Inflammatory macrophage (primary cell): ENCODE results near the gene DOK7.
A peak's percentile ranks its signal among the peaks of the same experiment; 100 is the strongest.

ENCODE experiments used
- DNase-seq, 2 donors: peaks; one replicate each; pipeline ENCODE4 v3.0.0-alpha.2; 2020 to 2022

Gene DOK7

GRCh38 chr4:3475713-3476260, 12.7 kb downstream of the DOK7 start:
- DNase-seq, result no peak

DNA sequence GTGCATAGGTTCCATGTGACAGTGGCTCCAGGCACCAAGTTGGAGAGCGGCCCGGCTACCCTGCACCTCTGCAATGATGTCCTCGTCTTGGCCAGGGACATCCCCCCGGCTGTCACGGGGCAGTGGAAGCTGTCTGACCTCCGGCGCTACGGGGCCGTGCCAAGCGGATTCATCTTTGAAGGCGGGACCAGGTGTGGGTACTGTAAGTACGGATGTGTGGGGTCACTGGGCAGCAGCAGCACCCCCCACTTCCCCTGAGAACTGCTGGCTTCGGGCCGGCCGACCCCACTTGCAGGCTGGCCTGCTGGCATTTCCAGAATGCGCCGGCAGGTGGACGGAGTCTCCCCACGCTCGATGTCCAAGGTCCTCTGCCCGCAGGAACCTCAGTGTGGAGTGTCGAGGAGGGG, 13.2 kb downstream of the DOK7 start:
- no peak for DNase-seq

DNA sequence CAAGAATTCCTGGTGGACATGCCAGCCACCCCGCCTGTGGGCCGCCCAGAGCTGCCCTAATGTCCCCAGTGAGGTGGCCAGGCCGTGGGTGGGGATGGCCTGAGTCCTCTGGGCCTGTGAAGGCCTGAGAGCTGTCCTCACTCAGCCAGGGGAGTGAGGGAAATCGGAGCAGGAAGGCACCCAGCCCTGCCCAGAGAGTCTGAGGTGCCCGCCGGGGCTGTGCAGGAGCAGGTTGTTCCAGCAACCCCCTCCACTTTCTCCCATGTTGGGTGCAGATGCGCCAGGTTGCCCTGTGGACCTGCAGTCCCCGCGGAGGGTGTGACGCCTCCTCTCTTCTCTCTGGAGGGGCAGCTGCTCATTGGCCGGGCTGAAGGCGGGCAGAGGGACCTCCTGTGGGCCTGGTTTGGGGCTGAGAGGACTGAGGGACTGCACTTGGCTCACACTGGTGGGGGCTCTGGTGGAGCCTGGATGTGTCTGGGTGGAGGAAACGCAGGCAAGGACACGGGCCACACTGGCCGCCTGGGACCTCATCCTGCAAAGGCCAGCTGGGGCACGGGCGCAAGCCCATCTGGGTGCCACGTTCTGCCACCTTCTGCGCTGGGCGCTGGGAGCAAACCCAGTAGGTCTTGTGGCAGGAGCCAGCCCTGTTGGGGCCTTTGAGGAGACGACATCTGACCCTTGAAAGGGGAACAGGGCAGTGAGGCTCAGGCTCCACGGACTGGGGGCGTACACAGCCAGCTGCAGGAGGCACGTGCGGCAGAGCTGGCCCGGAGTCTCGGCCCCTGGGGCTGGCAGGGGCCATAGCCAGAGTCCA, 14.0 kb downstream of the DOK7 start:
- no peak for DNase-seq

DNA sequence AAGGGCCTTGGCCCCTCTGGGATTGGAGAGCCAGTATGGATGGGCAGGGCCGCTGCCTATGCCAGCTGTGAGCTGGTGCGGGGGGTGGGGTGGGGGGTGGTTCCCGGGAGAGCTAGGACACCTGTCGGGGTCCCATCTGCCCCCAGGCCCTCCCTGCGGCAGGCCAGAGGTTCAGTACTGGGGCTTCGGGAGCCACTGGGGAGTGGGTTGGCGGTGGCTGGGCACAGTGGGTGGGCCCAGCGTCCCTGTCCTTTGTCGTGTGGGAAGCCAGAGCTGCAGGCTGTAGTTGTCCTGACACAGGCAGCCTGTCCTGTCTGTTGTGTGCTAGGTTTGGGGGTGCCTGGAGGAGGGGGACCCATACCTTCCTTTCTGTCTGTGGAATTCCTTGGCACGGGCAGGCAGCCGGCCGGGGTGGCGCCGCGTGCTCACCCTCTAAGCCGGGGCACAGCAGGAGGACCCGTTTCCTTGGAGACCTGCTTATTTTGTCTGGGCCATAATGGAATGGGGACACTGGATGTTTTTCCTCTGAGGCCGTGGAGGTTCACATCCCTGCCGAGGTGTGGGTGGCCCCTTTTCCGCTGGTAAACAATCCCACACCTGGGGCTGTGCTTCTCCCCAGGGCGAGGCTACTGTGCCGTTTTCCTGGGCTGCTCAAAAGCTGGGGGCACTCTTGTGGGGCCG, 14.8 kb downstream of the DOK7 start:
- no peak for DNase-seq

GRCh38 chr4:3478446-3479357, 15.6 kb downstream of the DOK7 start:
- DNase-seq, result no peak

DNA sequence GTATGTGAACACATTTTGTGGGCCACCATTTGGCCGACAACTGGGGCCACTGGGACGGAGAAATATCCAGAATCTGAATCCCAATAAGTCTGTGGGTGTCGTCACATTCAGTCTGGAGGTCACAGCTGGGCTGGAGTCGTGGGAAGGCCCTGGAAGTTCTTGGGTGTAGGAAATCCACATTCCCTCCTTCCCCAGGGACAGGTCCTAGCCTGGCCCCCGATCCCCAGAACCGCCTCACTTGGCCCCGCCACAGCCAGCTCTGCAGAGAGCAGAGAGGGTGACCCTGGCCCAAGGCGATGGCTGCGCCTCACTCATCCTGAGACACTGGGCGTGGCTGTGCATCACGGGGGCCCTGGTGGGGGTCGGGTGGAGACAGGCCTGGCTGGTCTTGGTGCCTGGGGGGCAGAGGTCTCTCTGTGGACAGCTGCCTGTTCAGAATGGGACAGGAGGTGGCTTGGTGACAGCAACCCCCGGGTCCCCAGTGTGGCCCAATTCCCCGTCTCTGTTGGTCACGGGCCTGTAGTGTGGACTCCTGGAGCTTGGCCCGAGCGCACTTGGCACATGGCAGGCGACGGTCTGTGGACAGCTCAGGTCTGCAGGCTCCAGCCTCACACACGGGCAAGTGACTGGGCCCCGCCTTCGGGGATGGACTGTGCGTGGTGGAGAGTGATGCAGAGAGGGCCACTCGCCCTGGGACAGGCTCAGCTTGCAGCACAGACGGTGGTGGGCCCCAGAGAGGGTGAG, 16.4 kb downstream of the DOK7 start:
- DNase-seq, result no peak

- peak; percentile 75 to 76 for DNase-seq
Observed at GRCh38 chr4:3480528-3481112, 17.5 kb downstream of the DOK7 start.

DNA sequence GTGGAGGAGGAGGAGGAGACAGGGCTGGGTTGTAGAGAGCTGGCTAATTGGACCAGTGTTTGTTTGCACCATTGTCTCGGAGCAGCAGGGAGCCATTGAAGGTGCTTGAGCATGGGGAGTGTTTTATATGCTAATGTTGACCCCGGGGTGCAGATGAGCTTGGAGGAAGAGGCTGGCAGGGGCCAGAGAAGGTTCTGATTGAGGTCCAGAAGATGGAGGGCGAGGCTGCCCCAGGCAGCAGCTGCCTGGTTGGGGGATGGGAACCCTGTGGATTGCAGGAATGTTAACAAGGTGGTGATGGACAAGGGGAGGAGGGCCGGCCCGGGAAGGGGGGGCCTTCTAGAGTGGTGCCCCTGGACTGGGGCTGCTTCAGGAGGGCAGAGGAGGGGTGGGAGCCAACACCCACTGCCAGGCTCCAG, 18.0 kb downstream of the DOK7 start:
- no peak for DNase-seq

DNA sequence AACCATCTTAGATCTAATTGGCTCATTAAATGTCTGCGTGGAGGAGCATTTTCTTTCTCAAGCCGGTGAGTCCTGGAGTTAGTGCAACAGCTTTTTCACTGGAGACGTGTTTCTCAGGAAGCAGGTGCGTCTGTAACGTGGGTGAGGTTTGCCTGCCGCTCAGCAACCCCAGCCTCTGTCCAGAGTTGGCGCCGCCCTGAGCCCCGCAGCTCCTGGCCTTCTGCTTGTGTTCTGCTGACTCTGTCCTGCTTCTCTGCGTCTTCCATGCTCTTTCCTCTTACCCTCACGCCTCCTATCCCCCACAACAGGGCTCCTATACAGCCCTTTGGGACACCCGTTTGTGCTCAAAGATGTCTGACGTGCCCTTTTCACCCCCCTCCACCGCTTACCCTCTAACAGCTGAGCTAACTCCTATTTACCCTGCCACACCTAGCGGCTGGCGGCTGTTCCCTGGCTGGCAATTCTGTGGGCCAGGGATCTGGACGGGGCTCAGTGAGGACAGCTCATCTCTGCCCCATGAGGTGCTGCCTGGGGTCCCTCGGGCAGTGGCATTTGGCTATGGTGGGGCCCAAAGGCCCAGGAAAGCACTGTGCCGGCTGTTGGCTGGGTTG, 18.8 kb downstream of the DOK7 start:
- no peak for DNase-seq

GRCh38 chr4:3482707-3483106, 19.6 kb downstream of the DOK7 start:
- no peak for DNase-seq

DNA sequence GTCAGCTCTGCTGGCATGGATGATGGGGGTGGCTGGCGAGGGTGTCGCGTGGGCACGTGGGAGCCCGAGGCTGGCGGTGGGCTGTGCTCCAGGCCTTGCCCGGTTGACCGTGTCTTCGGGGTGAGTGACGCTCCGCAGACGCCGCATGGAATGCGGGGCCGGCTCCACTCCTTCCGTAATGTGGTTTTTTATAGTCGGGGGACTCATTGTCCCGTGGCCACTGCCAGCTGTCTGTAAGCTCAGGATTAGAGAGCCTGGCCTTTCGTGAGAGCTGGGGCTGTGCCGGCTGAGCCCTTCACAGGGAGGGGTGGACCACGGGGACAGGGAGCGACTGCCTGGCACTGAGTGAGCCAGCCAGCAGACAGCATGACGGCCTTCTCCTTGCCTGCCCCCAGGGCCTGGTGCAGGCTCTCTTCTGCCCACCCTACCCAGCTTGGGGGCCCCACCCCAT, 20.4 kb downstream of the DOK7 start:
- no peak for DNase-seq

GRCh38 chr4:3484057-3484973, 21.2 kb downstream of the DOK7 start:
- DNase-seq, result no peak

DNA sequence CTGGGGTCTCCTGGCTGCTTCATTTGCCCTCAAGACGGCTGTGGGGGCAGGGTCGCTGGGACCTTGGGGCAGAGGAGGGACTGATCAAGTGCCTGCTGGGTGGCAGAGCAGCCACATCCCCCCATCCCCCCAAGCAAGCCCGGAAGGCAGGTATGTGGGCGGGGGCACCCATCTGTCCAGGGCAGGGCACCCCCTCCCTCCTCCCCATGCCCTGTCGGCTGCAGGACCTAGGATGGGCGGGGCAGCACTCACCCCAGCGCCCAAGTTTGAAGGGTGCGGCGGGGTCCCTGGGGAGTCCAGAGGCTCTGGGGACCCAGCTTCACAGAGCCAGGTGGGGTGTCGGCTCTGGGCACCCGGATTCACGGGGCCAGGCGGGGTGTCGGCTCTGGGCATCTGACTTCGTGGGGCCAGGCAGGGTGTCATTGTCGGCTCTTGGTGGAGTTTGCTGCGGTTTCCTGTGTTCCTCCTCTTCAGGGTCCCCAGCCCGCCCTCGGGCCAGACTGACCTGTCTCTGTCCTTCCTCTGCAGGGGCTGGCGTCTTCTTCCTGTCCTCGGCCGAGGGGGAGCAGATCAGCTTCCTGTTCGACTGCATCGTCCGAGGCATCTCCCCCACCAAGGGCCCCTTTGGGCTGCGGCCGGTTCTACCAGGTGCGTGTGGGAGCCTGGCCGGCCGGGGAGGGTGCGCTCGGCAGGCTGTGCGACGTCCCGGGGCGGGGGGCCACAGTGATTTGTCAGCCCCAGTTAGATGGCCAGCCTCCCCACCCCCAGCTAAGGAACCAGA, 22.1 kb downstream of the DOK7 start:
- no peak for DNase-seq

GRCh38 chr4:3485886-3486540, 22.9 kb downstream of the DOK7 start:
- DNase-seq, result no peak

DNA sequence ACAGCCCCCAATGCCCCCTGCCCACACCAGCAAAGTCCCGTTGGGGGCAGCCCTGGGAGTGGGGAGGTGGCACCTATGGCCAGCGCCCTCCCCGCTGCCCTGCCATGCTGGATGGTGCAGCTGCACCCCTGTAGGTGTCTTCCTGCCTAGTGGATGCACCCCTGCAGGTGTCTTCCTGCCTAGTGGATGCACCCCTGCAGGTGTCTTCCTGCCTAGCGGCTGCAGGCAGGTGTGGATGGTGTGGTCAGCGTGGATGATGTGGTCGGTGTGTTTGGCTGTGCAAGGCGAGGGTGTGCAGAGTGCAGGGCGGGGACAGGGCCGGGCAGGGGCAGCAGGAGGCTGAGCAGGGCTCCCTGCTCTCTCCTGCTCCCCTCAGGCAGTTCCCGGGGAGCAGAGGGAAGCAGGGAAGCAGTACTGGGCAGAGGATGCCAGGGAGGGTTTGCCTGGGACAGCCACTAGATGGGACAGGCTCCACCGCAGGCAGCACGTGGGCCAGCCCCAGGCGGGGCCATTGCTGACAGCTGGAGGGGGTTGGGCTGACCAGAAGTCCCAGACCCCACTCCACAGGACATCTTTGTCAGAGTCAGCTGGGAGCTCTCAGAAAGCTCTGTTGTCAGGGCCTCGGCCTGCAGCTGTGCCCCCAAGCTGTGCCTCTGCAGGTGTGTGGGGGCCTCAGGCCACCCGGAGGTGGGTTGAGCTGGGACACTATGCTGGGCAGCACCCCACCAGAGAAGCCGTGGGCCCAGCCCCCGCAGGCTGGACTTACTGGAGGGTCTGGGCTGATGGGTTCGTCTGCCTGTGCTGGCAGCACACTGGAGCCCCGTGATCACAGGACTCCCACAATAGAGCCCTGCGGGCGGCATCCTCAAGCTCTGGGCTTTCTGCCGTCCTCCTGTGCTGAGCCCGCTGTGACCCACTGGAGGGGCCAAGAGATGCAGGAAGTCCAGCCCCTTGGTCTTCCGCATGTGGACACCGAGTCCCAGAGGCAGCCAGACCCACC, 23.7 kb downstream of the DOK7 start:
- DNase-seq, result no peak

- no peak for DNase-seq
Observed at GRCh38 chr4:3487861-3488260, 24.8 kb downstream of the DOK7 start.

- no peak for DNase-seq
Observed at GRCh38 chr4:3488820-3489219, 25.7 kb downstream of the DOK7 start.
